Left ventricle myocardium inferior (tissue), 1 donor: ENCODE data around the gene CRTC2. TPM values are rescaled to one million over a fixed set of nuclear protein-coding genes. Genes with fewer than 3 reads are reported as not detected.

ENCODE experiments used
- DNase-seq: peaks from one replicate; pipeline ENCODE4 v3.0.0-alpha.2; 2020
- H3K27ac ChIP-seq: fragments of 200-600 bp; replicated peaks from 2 replicates; pipeline ENCODE4 v1.8.0; 2021
- H3K27me3 ChIP-seq: fragments of 200-600 bp; 2 replicates; pipeline ENCODE4 v1.8.0; 2021; ENCODE audit warnings: low read depth
- H3K36me3 ChIP-seq: fragments of 200-600 bp; 2 replicates; pipeline ENCODE4 v1.8.0; 2021
- H3K4me1 ChIP-seq: fragments of 200-600 bp; 2 replicates; pipeline ENCODE4 v1.8.0; 2021
- H3K4me3 ChIP-seq: fragments of 200-600 bp; 2 replicates; pipeline ENCODE4 v1.8.0; 2021; ENCODE audit warnings: mild to moderate bottlenecking, moderate library complexity
- H3K9me3 ChIP-seq: fragments of 200-600 bp; replicated peaks from 2 replicates; pipeline ENCODE4 v1.8.0; 2021
- intact Hi-C: fragments of 100-400 bp; cut with micrococcal nuclease; formaldehyde crosslinking; loops from one replicate; pipeline ENCODE4 v1.11.0; 2022
- total RNA-seq: library from RNA; stranded (reverse); fragmentation: NEBNext Ultra II Directional; extraction: Animal tissue kit (Norgen Biotek cat#: 25700); gene quantifications from one replicate; pipeline ENCODE4 v1.2.1, GENCODE V29; 2021
- TF ChIP-seq, protein P1 (sequence below): fragments of 200-600 bp; IDR thresholded peaks from 2 replicates; pipeline ENCODE4 v1.8.0; 2021; ENCODE audit warnings: antibody characterized with exemption, mild to moderate bottlenecking, borderline replicate concordance
- donor health status: DM: no; HTN: yes; CAD: no; lungs with severe emphysema.

Gene CRTC2
- total RNA-seq, 1 donor from 2014 or later = 19.7 TPM

DNA sequence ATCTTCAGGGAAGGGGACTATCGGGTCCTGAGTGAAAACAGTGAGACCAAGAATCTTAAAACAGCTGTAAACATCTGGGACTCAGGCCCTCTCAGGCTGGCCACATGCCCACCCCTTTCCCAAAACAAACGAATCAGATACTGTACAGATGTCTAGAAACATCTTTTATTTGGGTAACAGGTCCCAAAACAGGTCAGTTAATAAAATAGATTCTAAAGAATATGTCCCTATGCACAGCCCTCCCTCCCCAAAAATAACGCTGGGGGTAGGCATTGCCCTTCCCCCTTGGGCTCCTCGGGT is 499 bp upstream of the CRTC2 start:
- H3K4me3 ChIP-seq = peak overlapping the region; percentile 98
- DNase-seq = no peak
- H3K27me3 ChIP-seq = no peaks in the 10 kb centered on the region
- TF ChIP-seq, protein P1, sequence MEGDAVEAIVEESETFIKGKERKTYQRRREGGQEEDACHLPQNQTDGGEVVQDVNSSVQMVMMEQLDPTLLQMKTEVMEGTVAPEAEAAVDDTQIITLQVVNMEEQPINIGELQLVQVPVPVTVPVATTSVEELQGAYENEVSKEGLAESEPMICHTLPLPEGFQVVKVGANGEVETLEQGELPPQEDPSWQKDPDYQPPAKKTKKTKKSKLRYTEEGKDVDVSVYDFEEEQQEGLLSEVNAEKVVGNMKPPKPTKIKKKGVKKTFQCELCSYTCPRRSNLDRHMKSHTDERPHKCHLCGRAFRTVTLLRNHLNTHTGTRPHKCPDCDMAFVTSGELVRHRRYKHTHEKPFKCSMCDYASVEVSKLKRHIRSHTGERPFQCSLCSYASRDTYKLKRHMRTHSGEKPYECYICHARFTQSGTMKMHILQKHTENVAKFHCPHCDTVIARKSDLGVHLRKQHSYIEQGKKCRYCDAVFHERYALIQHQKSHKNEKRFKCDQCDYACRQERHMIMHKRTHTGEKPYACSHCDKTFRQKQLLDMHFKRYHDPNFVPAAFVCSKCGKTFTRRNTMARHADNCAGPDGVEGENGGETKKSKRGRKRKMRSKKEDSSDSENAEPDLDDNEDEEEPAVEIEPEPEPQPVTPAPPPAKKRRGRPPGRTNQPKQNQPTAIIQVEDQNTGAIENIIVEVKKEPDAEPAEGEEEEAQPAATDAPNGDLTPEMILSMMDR = no peak
- peaks cover 23% of the 10 kb centered on the region for H3K36me3 ChIP-seq
- H3K4me1 ChIP-seq = peaks cover 93% of the 10 kb centered on the region
- peak overlapping the region; percentile 98 for H3K27ac ChIP-seq
- intact Hi-C loops = no loop called here
- no peaks in the 10 kb centered on the region for H3K9me3 ChIP-seq

DNA sequence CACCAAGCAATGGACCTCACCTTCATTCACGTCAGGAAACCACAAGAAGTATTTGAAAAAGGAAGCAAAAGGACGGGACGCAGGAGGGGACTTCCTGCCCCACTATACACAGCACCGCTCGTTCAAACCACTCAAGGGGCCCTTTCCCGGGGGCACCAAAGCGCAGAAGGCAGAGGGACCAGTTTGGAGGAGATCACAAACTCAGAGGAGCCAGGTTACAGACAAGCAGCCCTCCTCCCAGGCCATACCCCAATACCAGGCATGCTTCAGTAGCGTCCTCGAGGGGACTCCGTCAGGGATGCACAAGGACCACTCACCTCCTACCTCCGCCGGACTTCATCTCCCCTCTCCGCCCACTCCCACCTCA is 685 bp downstream of the CRTC2 start:
- Histone ChIP-seq H3K4me1 (peaks cover 85% of the 10 kb centered on the region), H3K9me3 (no peaks in the 10 kb centered on the region), H3K27ac (peak overlapping the region; percentile 98), H3K4me3 (peak overlapping the region; percentile 98), H3K36me3 (peaks cover 35% of the 10 kb centered on the region), H3K27me3 (no peaks in the 10 kb centered on the region)
- DNase-seq = no peak
- intact Hi-C loops = no loop called here
- TF ChIP-seq, protein P1 = no peak

DNA sequence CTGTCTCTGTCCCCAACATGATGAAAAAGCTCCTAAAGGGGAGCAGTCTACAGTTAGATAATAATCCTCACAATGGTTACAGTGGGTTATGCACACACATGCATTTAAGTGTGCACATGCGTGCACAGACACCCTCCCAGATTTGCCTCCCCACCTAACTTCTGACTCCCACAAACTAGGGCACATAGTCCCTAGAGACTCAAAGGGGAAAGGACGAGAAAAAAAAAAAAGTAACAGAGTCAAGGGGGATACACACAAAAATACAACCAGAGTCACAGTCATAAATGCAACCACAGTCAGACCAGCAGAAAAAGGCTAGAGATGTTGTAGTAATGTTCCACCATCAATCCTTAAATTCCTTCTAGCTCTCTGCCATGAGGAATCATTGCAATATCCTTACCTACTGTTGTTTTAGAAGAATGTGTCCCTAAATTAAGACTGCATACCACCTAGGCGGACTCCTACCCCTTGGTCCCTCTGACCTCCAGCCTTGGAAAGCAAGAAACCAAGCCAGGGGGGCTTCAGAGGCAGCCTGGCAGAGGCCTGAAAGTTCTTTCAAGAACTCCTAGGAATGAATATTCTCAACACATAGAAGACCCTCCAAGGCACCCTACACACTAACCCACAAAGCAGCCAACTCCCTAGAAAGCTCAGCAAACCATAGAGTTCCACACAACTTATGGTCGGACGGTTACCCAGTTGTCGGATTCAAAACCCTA is 1.3 kb downstream of the CRTC2 start:
- peaks cover 80% of the 10 kb centered on the region for H3K4me1 ChIP-seq
- no peak for DNase-seq
- TF ChIP-seq, protein P1 = no peak
- H3K9me3 ChIP-seq = no peaks in the 10 kb centered on the region
- peaks cover 40% of the 10 kb centered on the region for H3K36me3 ChIP-seq
- peak overlapping the region; percentile 98 for H3K4me3 ChIP-seq
- intact Hi-C loops = no loop called here
- H3K27me3 ChIP-seq = no peaks in the 10 kb centered on the region
- H3K27ac ChIP-seq = peak overlapping the region; percentile 98

DNA sequence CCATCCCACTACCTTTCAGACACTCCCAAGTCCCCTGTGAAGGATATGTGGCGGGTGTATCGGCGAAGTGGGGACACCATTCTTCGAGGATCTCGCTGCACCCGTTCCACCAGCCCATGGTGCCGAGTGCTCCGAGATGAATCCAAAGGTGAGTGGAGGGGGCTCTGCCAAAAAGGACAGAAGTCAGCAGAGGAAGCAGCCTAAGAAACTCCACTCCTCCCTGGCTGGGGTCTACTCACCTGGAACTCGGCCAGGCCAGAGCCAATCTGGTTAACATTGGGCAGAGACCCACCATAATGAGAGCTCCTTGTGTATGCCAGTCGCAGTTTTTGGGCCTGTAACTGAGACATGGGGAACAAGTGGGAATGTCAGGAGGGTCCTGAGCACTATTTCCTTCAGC is 3.6 kb downstream of the CRTC2 start:
- Histone ChIP-seq H3K4me3 (no peak overlapping the region), H3K27ac (no peak overlapping the region), H3K36me3 (peaks cover 48% of the 10 kb centered on the region), H3K4me1 (peaks cover 56% of the 10 kb centered on the region), H3K9me3 (no peaks in the 10 kb centered on the region), H3K27me3 (no peaks in the 10 kb centered on the region)
- TF ChIP-seq, protein P1 = no peak
- intact Hi-C loops = no loop called here
- DNase-seq = no peak

DNA sequence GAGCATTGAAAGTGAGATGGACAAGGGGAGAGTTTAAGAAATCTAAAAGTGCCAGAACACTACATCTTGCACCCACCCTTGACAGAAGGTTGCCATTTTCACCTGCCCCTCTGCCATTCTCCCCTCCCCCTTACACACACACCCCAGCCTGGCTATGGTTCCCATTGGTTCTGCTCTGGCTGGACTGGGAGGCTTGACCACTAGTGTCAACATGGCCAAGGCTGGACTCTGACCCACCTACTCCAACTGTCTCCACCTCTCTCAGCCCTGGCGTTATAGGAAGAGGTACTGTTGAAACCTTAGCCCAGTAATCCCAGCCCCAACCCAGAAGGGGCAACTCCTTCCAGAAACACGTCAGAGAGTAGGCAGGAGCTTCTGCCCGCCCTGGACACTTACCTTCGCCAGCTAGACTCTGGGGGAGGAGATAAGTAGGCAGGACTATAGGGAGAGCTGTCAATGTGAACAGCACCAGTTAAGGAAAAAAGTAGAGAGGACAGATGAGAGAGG is 4.5 kb downstream of the CRTC2 start:
- no peak for DNase-seq
- Histone ChIP-seq H3K4me1 (peaks cover 47% of the 10 kb centered on the region), H3K4me3 (no peak overlapping the region), H3K27me3 (no peaks in the 10 kb centered on the region), H3K9me3 (no peaks in the 10 kb centered on the region), H3K27ac (no peak overlapping the region), H3K36me3 (peaks cover 57% of the 10 kb centered on the region)
- intact Hi-C loops = no loop called here
- TF ChIP-seq, protein P1 = no peak
